Endodermal cell (in vitro differentiated cells): ENCODE data around the gene HRK. TPM values are rescaled to one million over a fixed set of nuclear protein-coding genes. Genes with fewer than 3 reads are reported as not detected.

Source experiments
- DNase-seq: peaks from one replicate; pipeline ENCODE4 v3.0.0-alpha.2; 2017
- H3K27ac ChIP-seq: 2 replicates; pipeline ENCODE4 v1.5.1; 2013; ENCODE audit warnings: mild to moderate bottlenecking, low read depth, low read length, moderate library complexity
- H3K27me3 ChIP-seq: 2 replicates; pipeline ENCODE4 v1.6.1; 2013; ENCODE audit warnings: mild to moderate bottlenecking, low read length, moderate library complexity; ENCODE audit not compliant: insufficient read depth, control insufficient read depth, poor library complexity, severe bottlenecking
- H3K36me3 ChIP-seq: 2 replicates; pipeline ENCODE4 v1.7.0; 2013; ENCODE audit warnings: mild to moderate bottlenecking, low read length, moderate library complexity; ENCODE audit not compliant: control insufficient read depth, insufficient read depth
- H3K4me1 ChIP-seq: one replicate; pipeline ENCODE4 v1.7.0; 2013; ENCODE audit warnings: low read length; ENCODE audit not compliant: control insufficient read depth, insufficient read depth
- H3K4me3 ChIP-seq: 2 replicates; pipeline ENCODE4 v1.5.1; 2013; ENCODE audit warnings: mild to moderate bottlenecking, low read length, moderate library complexity
- H3K9ac ChIP-seq: 2 replicates; pipeline ENCODE4 v1.6.1; 2013; ENCODE audit warnings: mild to moderate bottlenecking, low read length, moderate library complexity; ENCODE audit not compliant: poor library complexity, severe bottlenecking; ENCODE audit errors: extremely low read depth
- H3K9me3 ChIP-seq: 2 replicates; pipeline ENCODE4 v1.6.1; 2013; ENCODE audit warnings: mild to moderate bottlenecking, low read length, moderate library complexity; ENCODE audit not compliant: control insufficient read depth
- H3K27ac Mint-ChIP-seq: 2 replicates; pipeline ENCODE4 v1.8.0; 2020; ENCODE audit warnings: mixed read lengths
- H3K27me3 Mint-ChIP-seq: 2 replicates; pipeline ENCODE4 v1.8.0; 2021; ENCODE audit warnings: mild to moderate bottlenecking, mixed read lengths; ENCODE audit not compliant: insufficient read depth
- H3K36me3 Mint-ChIP-seq: 2 replicates; pipeline ENCODE4 v1.8.0; 2020; ENCODE audit warnings: low read depth, mixed read lengths
- H3K4me1 Mint-ChIP-seq: 2 replicates; pipeline ENCODE4 v1.8.0; 2020; ENCODE audit warnings: mixed read lengths
- H3K4me3 Mint-ChIP-seq: 2 replicates; pipeline ENCODE4 v1.8.0; 2020; ENCODE audit warnings: mild to moderate bottlenecking, moderate library complexity, mixed read lengths
- H3K9me3 Mint-ChIP-seq: 2 replicates; pipeline ENCODE4 v1.8.0; 2020; ENCODE audit warnings: mild to moderate bottlenecking, mixed read lengths
- CTCF ChIP-seq: fragments of 200-600 bp; sonication (generic); conservative IDR thresholded peaks from 2 replicates; pipeline ENCODE4 v1.5.0; 2021; ENCODE audit warnings: antibody characterized with exemption, mild to moderate bottlenecking
- WGBS, 2 experiments: methylation state at CpG; one replicate each; pipeline versions ENCODE4 v1.1.5 to v1.1.7; 2013; ENCODE audit warnings: missing lambda C conversion rate in 2 of 2, mixed read lengths in 1 of 2; ENCODE audit not compliant: insufficient coverage in 1 of 2, insufficient read length in 1 of 2; 5-methylcytosine and 5-hydroxymethylcytosine counted together
- total RNA-seq, 2 donors: library from RNA; stranded (reverse); fragmentation: NEBNext Ultra II Directional in 1 of 2; extraction: Animal tissue kit (Norgen Biotek cat#: 25700) in 1 of 2; gene quantifications; 2 replicates in 1 of 2; 3 replicates in 1 of 2; pipeline ENCODE4 v1.2.1, GENCODE V29; 2021

Gene HRK
- total RNA-seq, 2 donors from 2014 or later: 1.4 to 1.6 TPM

GRCh38 chr12:116813271-116814041 lies 67.8 kb downstream of the HRK start:
- no peak for DNase-seq
- Mint-ChIP-seq H3K4me3 (no peak overlapping the region), H3K27me3 (no peaks in the 10 kb centered on the region), H3K9me3 (no peaks in the 10 kb centered on the region), H3K36me3 (no peaks in the 10 kb centered on the region), H3K4me1 (peaks cover 3% of the 10 kb centered on the region), H3K27ac (no peak overlapping the region)
- no peak overlapping the region for H3K27ac ChIP-seq
- H3K4me3 ChIP-seq: no peak overlapping the region
- no peaks in the 10 kb centered on the region for H3K36me3 ChIP-seq
- no peak for TF ChIP-seq CTCF
- H3K9me3 ChIP-seq: no peaks in the 10 kb centered on the region
- WGBS, 2 experiments: 91 to 95% methylated on average over 4 to 7 of the region's 7 CpGs
- no peaks in the 10 kb centered on the region for H3K27me3 ChIP-seq
- H3K9ac ChIP-seq: no peak overlapping the region
- H3K4me1 ChIP-seq: no peaks in the 10 kb centered on the region

DNA sequence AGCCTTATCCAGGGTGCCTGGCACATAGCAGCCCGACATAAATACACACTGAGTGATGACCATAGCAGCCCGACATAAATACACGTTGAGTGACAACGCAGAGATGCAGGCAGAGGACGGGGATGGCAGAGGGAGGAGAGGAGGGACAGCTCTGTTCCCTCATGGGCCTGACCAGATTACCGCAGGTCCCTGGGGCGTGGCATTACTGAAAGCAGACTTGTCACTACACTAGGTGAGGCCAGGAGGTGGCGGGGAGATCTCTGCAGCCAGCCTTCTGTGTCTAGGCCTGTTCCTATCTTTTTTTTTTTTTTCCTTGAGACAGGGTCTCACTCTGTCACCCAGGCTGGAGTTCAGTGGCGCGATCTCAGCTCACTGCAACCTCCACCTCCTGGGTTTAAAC lies 69.0 kb downstream of the HRK start:
- no peak overlapping the region for H3K27ac ChIP-seq

More for the DNA sequence above, 69.0 kb downstream of the HRK start:
- no peaks in the 10 kb centered on the region for H3K9me3 Mint-ChIP-seq
- no peak for DNase-seq
- H3K36me3 Mint-ChIP-seq: peaks cover 4% of the 10 kb centered on the region
- WGBS, 2 experiments: 94 to 96% methylated on average over 8 to 10 of the region's 10 CpGs
- no peaks in the 10 kb centered on the region for H3K4me1 Mint-ChIP-seq
- H3K36me3 ChIP-seq: no peaks in the 10 kb centered on the region
- H3K4me3 Mint-ChIP-seq: no peak overlapping the region
- TF ChIP-seq CTCF: no peak
- H3K9ac ChIP-seq: no peak overlapping the region
- H3K9me3 ChIP-seq: no peaks in the 10 kb centered on the region
- H3K27ac Mint-ChIP-seq: no peak overlapping the region
- H3K27me3 Mint-ChIP-seq: no peaks in the 10 kb centered on the region
- no peak overlapping the region for H3K4me3 ChIP-seq
- no peaks in the 10 kb centered on the region for H3K27me3 ChIP-seq
- H3K4me1 ChIP-seq: no peaks in the 10 kb centered on the region
